Left lung (tissue), 10 donors: ENCODE data around the gene MINDY3. TPM values are rescaled to one million over a fixed set of nuclear protein-coding genes. Genes with fewer than 3 reads are reported as not detected.
A peak's percentile ranks its signal among the peaks of the same experiment; 100 is the strongest.

Experiments
- ATAC-seq: fragments of 200-7000 bp; cut with Tn5 transposase; one replicate; pipeline ENCODE4 v1.9.1; 2020; ENCODE audit warnings: moderate library complexity
- DNase-seq, 4 donors: peaks; one replicate each; pipeline ENCODE4 v3.0.0-alpha.2; 2013 to 2020
- H3K27ac ChIP-seq, 2 donors: fragments of 200-600 bp; sonication (generic) in 1 of 2; one replicate each; pipeline versions ENCODE4 v1.5.0 to v1.8.0; 2020 to 2021
- H3K27me3 ChIP-seq, 2 donors: fragments of 200-600 bp; sonication (generic) in 1 of 2; one replicate each; pipeline versions ENCODE4 v1.5.0 to v1.8.0; 2020 to 2021
- H3K36me3 ChIP-seq, 2 donors: fragments of 200-600 bp; sonication (generic) in 1 of 2; one replicate each; pipeline versions ENCODE4 v1.5.0 to v1.8.0; 2020 to 2021
- H3K4me1 ChIP-seq, 2 donors: fragments of 200-600 bp; one replicate each; pipeline ENCODE4 v1.8.0; 2021
- H3K4me3 ChIP-seq, 2 donors: fragments of 200-600 bp; sonication (generic) in 1 of 2; one replicate each; pipeline versions ENCODE4 v1.5.0 to v1.8.0; 2020 to 2021; ENCODE audit warnings: mild to moderate bottlenecking in 1 of 2
- H3K9me3 ChIP-seq, 2 donors: fragments of 200-600 bp; sonication (generic) in 1 of 2; one replicate each; pipeline versions ENCODE4 v1.5.0 to v1.8.0; 2020 to 2021
- CTCF ChIP-seq, 2 donors: fragments of 200-600 bp; sonication (generic) in 1 of 2; IDR thresholded peaks; one replicate each; pipeline versions ENCODE4 v1.5.0 to v1.8.0; 2021; ENCODE audit warnings: antibody characterized with exemption in 2 of 2
- intact Hi-C, 2 donors: fragments of 100-400 bp; cut with DNase I; formaldehyde crosslinking; loops; one replicate each; pipeline versions ENCODE4 v1.11.2 to v1.14.2; 2022
- polyA plus RNA-seq, 6 donors: library from polyadenylated mRNA; unstranded; fragments of 120-200 nt; gene quantifications; one replicate each; pipeline ENCODE4 v1.2.1, GENCODE V29; 2013; ENCODE audit not compliant: insufficient read length in 6 of 6
- total RNA-seq, 2 donors: library from RNA; stranded (reverse); fragmentation: NEBNext Ultra II Directional; extraction: Animal tissue kit (Norgen Biotek cat#: 25700); gene quantifications; one replicate each; pipeline ENCODE4 v1.2.1, GENCODE V29; 2021
- donor health status: DM: no; HTN: yes; CAD: no.
- donor health status: DM: no; HTN: no; CAD: no.

MINDY3 gene
- total and polyA plus RNA-seq, 8 donors, result 27.5 to 59.7 (median 43.5) TPM

DNA sequence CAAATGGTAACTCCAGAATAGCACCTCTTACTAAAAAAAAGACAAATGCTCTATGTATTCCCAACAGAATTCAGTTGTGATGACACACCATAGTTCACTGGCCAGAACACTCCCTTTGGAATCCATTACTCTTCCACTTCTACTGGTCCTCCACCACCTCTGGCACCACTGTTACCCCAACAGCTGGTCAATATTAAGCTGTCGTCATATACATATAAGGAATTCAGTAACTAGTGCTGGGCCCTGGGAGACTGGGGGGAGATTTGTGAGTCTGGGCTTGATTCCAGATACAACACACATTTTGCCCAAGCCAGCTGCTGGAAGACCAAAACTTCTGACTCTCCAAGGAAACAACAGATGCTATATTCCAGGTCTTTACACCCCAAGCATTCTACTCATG is 114.6 kb downstream of the MINDY3 start:
- intact Hi-C loops, result no loop called here
- Histone ChIP-seq H3K36me3 (no peaks in the 10 kb centered on the region), H3K9me3 (no peaks in the 10 kb centered on the region), H3K4me1 (no peaks in the 10 kb centered on the region), H3K27me3 (no peaks in the 10 kb centered on the region), H3K4me3 (no peak overlapping the region), H3K27ac (no peak overlapping the region)
- DNase-seq (peak in 2 of 4 donors; percentile 84 to 94), ATAC-seq (peak; percentile 57)
- TF ChIP-seq CTCF (IDR thresholded peaks at IDR 0.05), result no peak

DNA sequence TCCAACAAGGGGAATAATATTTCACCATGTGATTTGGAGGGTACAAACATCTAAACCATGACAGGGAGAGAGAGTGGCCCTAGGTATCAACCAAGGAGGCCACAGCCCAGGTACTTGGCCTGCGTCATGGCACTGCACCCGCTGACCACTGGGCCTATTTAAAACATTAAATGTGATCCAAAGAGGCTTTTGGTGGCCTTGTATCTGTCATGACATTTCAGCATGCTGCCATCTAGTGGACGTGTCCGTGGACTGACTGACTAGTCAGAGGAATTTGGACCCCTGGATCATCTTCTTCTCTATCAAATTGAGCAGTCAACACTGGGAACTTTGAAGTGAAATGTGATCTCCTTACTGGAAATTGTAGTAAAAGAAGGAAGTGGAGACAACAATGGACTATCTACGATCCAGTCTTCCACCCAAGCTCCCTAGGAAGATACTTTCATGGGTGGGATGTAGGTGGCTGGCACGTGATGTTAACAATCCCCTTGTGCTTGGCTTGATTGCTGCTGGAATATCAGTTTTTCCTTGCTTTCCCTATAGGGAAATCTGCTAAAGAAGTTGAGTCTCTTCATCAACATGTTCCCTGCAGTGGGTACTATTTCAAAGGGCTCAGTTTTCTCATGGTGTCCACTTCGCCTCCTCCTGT is 116.0 kb downstream of the MINDY3 start:
- Histone ChIP-seq H3K9me3 (no peaks in the 10 kb centered on the region), H3K4me3 (no peak overlapping the region), H3K36me3 (no peaks in the 10 kb centered on the region), H3K27ac (no peak overlapping the region), H3K4me1 (no peaks in the 10 kb centered on the region), H3K27me3 (no peaks in the 10 kb centered on the region)
- intact Hi-C loops, result no loop called here
- peak; percentile 46 to 52 for TF ChIP-seq CTCF (IDR thresholded peaks at IDR 0.05)
- DNase-seq (peak in 1 of 4 donors; percentile 49), ATAC-seq (peak; percentile 53)

DNA sequence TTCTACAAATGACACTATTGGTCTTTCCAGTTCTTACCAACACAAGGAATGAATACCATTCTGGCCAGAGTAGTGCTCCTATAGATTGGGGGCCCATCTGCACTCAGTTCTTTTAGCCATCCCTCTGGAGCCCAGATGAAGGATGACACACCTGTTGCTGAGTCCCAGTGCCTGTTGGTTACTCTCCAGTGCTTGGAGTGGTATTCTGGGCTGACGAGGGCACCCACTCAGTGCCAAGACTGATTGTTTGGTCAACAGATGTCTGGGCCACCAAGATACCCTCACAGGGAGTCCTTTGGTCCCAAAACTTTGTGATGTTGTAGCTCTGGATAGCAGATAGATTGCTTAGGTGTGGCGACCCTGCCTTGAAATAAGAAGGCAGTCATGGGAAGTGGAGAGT is 116.9 kb downstream of the MINDY3 start:
- DNase-seq (no peak), ATAC-seq (no peak)
- Histone ChIP-seq H3K27me3 (no peaks in the 10 kb centered on the region), H3K4me1 (no peaks in the 10 kb centered on the region), H3K9me3 (no peaks in the 10 kb centered on the region), H3K36me3 (no peaks in the 10 kb centered on the region), H3K27ac (no peak overlapping the region), H3K4me3 (no peak overlapping the region)
- intact Hi-C loops, result no loop called here
- no peak for TF ChIP-seq CTCF (IDR thresholded peaks at IDR 0.05)

DNA sequence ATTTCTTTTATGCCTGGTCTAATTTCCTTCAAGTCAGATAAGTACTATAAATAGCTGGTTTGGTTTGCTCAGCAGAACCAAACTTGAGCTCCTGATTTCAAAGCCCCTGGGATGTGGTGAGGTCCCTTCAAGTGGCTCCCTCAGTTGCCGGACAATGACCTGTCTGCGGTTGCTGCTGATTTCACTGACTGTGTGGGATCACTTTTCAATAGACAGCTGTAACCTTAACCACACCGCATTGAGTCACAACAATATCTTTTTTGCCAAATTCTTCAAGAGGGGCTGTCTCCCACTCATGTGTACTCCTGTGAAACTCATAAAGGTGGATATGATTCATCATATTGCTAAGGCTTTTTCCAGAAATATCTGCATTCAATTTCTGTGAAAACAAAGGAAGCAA is 117.5 kb downstream of the MINDY3 start:
- no peak for ATAC-seq

DNA sequence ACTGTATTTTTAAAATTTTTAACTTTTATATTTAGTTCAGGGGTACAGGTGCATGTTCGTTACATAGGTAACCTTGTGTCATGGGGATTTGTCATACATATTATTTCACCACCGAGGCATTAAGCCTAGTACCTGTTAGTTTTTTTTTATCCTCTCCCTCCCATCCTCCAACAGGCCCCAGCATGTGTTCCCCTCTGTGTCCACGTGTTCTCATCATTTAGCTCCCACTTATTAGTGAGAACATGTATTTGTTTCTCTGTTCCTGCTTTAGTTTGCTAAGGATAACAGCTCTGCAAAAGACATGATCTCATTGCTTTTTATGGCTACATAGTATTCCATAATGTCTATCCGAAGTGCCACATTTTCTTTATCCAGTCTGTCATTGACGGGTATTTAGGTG is 118.2 kb downstream of the MINDY3 start:
- TF ChIP-seq CTCF (IDR thresholded peaks at IDR 0.05), result no peak
- H3K4me3 ChIP-seq, result no peak overlapping the region
- no peaks in the 10 kb centered on the region for H3K9me3 ChIP-seq
- DNase-seq (no peak), ATAC-seq (no peak)
- no peaks in the 10 kb centered on the region for H3K36me3 ChIP-seq
- H3K4me1 ChIP-seq, result no peaks in the 10 kb centered on the region
- intact Hi-C loops, result no loop called here
- no peaks in the 10 kb centered on the region for H3K27me3 ChIP-seq
- no peak overlapping the region for H3K27ac ChIP-seq

More for the DNA sequence above, 117.5 kb downstream of the MINDY3 start:
- no peaks in the 10 kb centered on the region for H3K36me3 ChIP-seq
- intact Hi-C loops, result no loop called here
- no peak for DNase-seq
- H3K27me3 ChIP-seq, result no peaks in the 10 kb centered on the region
- H3K4me3 ChIP-seq, result no peak overlapping the region
- no peak overlapping the region for H3K27ac ChIP-seq
- H3K4me1 ChIP-seq, result no peaks in the 10 kb centered on the region
- no peak for TF ChIP-seq CTCF (IDR thresholded peaks at IDR 0.05)
- no peaks in the 10 kb centered on the region for H3K9me3 ChIP-seq
